H9 (cell line): ENCODE results near the gene NFKB1. TPM values are rescaled to one million over a fixed set of nuclear protein-coding genes. Genes with fewer than 3 reads are reported as not detected.

ENCODE experiments used
- DNase-seq: peaks from one replicate; pipeline ENCODE4 v3.0.0-alpha.2; 2017
- H2AFZ ChIP-seq: one replicate; pipeline ENCODE4 v1.6.1; 2013; ENCODE audit warnings: mild to moderate bottlenecking, low read length, control low read depth, moderate library complexity
- H2AK5ac ChIP-seq: 2 replicates; pipeline ENCODE4 v1.6.1; 2013; ENCODE audit warnings: low read length, control low read depth, mixed read lengths; ENCODE audit not compliant: insufficient read length
- H2BK120ac ChIP-seq: one replicate; pipeline ENCODE4 v1.6.1; 2013; ENCODE audit warnings: low read depth, mild to moderate bottlenecking, low read length, control low read depth, inconsistent platforms; ENCODE audit not compliant: poor library complexity, severe bottlenecking
- H2BK12ac ChIP-seq: 2 replicates; pipeline ENCODE4 v1.6.1; 2013; ENCODE audit warnings: low read length, control low read depth, mixed read lengths, low read depth; ENCODE audit not compliant: insufficient read length
- H2BK15ac ChIP-seq: 2 replicates; pipeline ENCODE4 v1.6.1; 2013; ENCODE audit warnings: low read depth, low read length, control low read depth
- H2BK20ac ChIP-seq: one replicate; pipeline ENCODE4 v1.6.1; 2013; ENCODE audit warnings: low read depth, mild to moderate bottlenecking, low read length, control low read depth, inconsistent platforms; ENCODE audit not compliant: poor library complexity, severe bottlenecking
- H2BK5ac ChIP-seq: 2 replicates; pipeline ENCODE4 v1.6.1; 2013; ENCODE audit warnings: low read length, control low read depth, mixed read lengths; ENCODE audit not compliant: insufficient read length
- H3K14ac ChIP-seq: 2 replicates; pipeline ENCODE4 v1.6.1; 2013; ENCODE audit warnings: low read length, control low read depth; ENCODE audit not compliant: insufficient read depth
- H3K18ac ChIP-seq: 2 replicates; pipeline ENCODE4 v1.6.1; 2013; ENCODE audit warnings: low read depth, mild to moderate bottlenecking, mixed read lengths, low read length, control low read depth; ENCODE audit not compliant: insufficient read length
- H3K23ac ChIP-seq: 2 replicates; pipeline ENCODE4 v1.6.1; 2013; ENCODE audit warnings: low read length, control low read depth, mixed read lengths, low read depth; ENCODE audit not compliant: insufficient read length
- H3K23me2 ChIP-seq: 2 replicates; pipeline ENCODE4 v1.6.1; 2013; ENCODE audit warnings: low read depth, mild to moderate bottlenecking, mixed read lengths, low read length, control low read depth; ENCODE audit not compliant: insufficient read length, poor library complexity, severe bottlenecking
- H3K27ac ChIP-seq: 2 replicates; pipeline ENCODE4 v1.5.1; 2013; ENCODE audit warnings: low read length, control low read depth, mixed read lengths, low read depth; ENCODE audit not compliant: insufficient read length
- H3K27me3 ChIP-seq: 2 replicates; pipeline ENCODE4 v1.6.1; 2013; ENCODE audit warnings: low read length, control low read depth, inconsistent platforms; ENCODE audit not compliant: insufficient read depth
- H3K4ac ChIP-seq: 2 replicates; pipeline ENCODE4 v1.6.1; 2013; ENCODE audit warnings: low read depth, mild to moderate bottlenecking, control low read depth, inconsistent platforms, low read length, moderate library complexity
- H3K4me1 ChIP-seq: 2 replicates; pipeline ENCODE4 v1.6.1; 2013; ENCODE audit warnings: low read length, control low read depth, inconsistent platforms; ENCODE audit not compliant: insufficient read depth
- H3K4me2 ChIP-seq: 2 replicates; pipeline ENCODE4 v1.6.1; 2013; ENCODE audit warnings: low read length, control low read depth, mixed read lengths; ENCODE audit not compliant: insufficient read length, insufficient read depth
- H3K56ac ChIP-seq: 2 replicates; pipeline ENCODE4 v1.6.1; 2013; ENCODE audit warnings: low read depth, mild to moderate bottlenecking, mixed read lengths, low read length, control low read depth; ENCODE audit not compliant: insufficient read length
- H3K79me1 ChIP-seq: 2 replicates; pipeline ENCODE4 v1.6.1; 2013; ENCODE audit warnings: low read depth, mild to moderate bottlenecking, moderate library complexity, low read length, control low read depth, inconsistent platforms; ENCODE audit not compliant: insufficient read depth, poor library complexity, severe bottlenecking
- H3K79me2 ChIP-seq: 2 replicates; pipeline ENCODE4 v1.6.1; 2013; ENCODE audit warnings: low read length, control low read depth, inconsistent platforms; ENCODE audit not compliant: insufficient read depth
- H3K9ac ChIP-seq: 2 replicates; pipeline ENCODE4 v1.6.1; 2013; ENCODE audit warnings: low read length, control low read depth, mixed read lengths; ENCODE audit not compliant: insufficient read length; ENCODE audit errors: extremely low read depth
- H3K9me3 ChIP-seq: one replicate; pipeline ENCODE4 v1.6.1; 2013; ENCODE audit warnings: low read depth, low read length, inconsistent platforms; ENCODE audit not compliant: control insufficient read depth
- H3T11ph ChIP-seq: one replicate; pipeline ENCODE4 v1.6.1; 2013; ENCODE audit warnings: mild to moderate bottlenecking, low read length, control low read depth, inconsistent platforms
- H4K20me1 ChIP-seq: one replicate; pipeline ENCODE4 v1.6.1; 2013; ENCODE audit not compliant: control insufficient read depth, insufficient read length, insufficient read depth
- H4K5ac ChIP-seq: 2 replicates; pipeline ENCODE4 v1.6.1; 2013; ENCODE audit warnings: low read depth, mild to moderate bottlenecking, mixed read lengths, low read length, control low read depth; ENCODE audit not compliant: insufficient read length
- H4K8ac ChIP-seq: replicated peaks from 2 replicates; pipeline ENCODE4 v1.6.1; 2013; ENCODE audit warnings: low read length, control low read depth, mixed read lengths, low read depth; ENCODE audit not compliant: insufficient read length
- H4K91ac ChIP-seq: 2 replicates; pipeline ENCODE4 v1.6.1; 2013; ENCODE audit warnings: low read depth, mild to moderate bottlenecking, moderate library complexity, mixed read lengths, low read length, control low read depth; ENCODE audit not compliant: insufficient read length
- H3K27ac Mint-ChIP-seq, 3 experiments: 2 replicates in 2 of 3; 3 replicates in 1 of 3; pipeline ENCODE4 v1.8.0; 2020 to 2021; ENCODE audit warnings: mixed read lengths in 3 of 3, mild to moderate bottlenecking in 1 of 3, moderate library complexity in 1 of 3
- H3K27me3 Mint-ChIP-seq: 2 replicates; pipeline ENCODE4 v1.8.0; 2021; ENCODE audit warnings: low read depth, mild to moderate bottlenecking, moderate library complexity, mixed read lengths
- H3K36me3 Mint-ChIP-seq, 3 experiments: 2 replicates in 2 of 3; 3 replicates in 1 of 3; pipeline ENCODE4 v1.8.0; 2020 to 2021; ENCODE audit warnings: low read depth in 3 of 3, mixed read lengths in 3 of 3; ENCODE audit not compliant: insufficient read depth in 1 of 3
- H3K4me1 Mint-ChIP-seq, 2 experiments: 2 replicates each; pipeline ENCODE4 v1.8.0; 2020; ENCODE audit warnings: mixed read lengths in 2 of 2
- H3K4me3 Mint-ChIP-seq, 2 experiments: 2 replicates in 1 of 2; 3 replicates in 1 of 2; pipeline ENCODE4 v1.8.0; 2020 to 2021; ENCODE audit warnings: mild to moderate bottlenecking in 2 of 2, mixed read lengths in 2 of 2, moderate library complexity in 1 of 2
- H3K9me3 Mint-ChIP-seq, 2 experiments: 2 replicates in 1 of 2; 3 replicates in 1 of 2; pipeline ENCODE4 v1.8.0; 2020; ENCODE audit warnings: mild to moderate bottlenecking in 2 of 2, mixed read lengths in 2 of 2, moderate library complexity in 1 of 2
- CTCF ChIP-seq: fragments of 200-600 bp; sonication (generic); conservative IDR thresholded peaks from 3 replicates; pipeline ENCODE4 v1.8.0; 2021; ENCODE audit warnings: antibody characterized with exemption, mild to moderate bottlenecking
- WGBS: extraction: QIAGEN DNeasy Blood & Tissue Kit; methylation state at CpG from one replicate; pipeline ENCODE4 v1.1.7; 2013; ENCODE audit warnings: missing lambda C conversion rate, low lambda C conversion rate, mixed read lengths; ENCODE audit not compliant: insufficient read length; ENCODE audit errors: extremely low coverage; 5-methylcytosine and 5-hydroxymethylcytosine counted together
- total RNA-seq: library from RNA; stranded (reverse); gene quantifications from 2 replicates; pipeline ENCODE4 v1.2.1, GENCODE V29; 2021

The NFKB1 gene
- total RNA-seq, 1 experiment from 2014 or later = 5.7 TPM

DNA sequence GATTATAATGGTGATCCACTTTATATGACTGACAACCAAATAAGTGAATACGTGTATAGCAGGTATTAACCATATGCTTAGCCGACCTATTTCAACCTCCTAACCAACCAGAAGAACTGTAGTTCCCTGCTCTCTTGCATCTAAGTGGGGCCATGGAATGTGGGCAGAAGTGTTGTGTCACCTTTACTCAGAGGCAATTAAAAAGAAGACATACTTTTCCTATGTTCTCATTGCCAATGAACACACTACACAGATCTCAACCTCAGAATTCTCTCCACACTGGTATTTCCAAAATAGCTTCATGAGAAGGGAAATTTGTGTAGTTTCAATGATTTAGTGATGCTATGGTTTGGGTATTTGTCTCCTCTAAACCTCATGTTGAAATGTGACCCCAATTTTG is 3.2 kb upstream of the NFKB1 start:
- Histone ChIP-seq H3K18ac (no peak overlapping the region), H3K4me1 (0 out of 2 replicates have a peak, but pooled peaks cover 3% of the 10 kb centered on the region), H3K79me1 (no peaks in the 10 kb centered on the region), H3K4ac (no peak overlapping the region), H2AK5ac (no peak overlapping the region), H3K4me2 (no peak overlapping the region), H4K20me1 (no peaks in the 10 kb centered on the region), H2AFZ (no peak overlapping the region), H3K9me3 (no peaks in the 10 kb centered on the region), H2BK5ac (no peak overlapping the region), H4K5ac (no peak overlapping the region), H3K56ac (no peak overlapping the region), H2BK15ac (no peak overlapping the region), H3K27me3 (no peaks in the 10 kb centered on the region; the same call in 1 of the 2 replicates), H3K23me2 (peaks cover 5% of the 10 kb centered on the region), H3K27ac (no peak overlapping the region), H4K8ac (no peak overlapping the region), H2BK20ac (no peak overlapping the region), H2BK120ac (no peak overlapping the region), H3K14ac (no peak overlapping the region), H4K91ac (no peak overlapping the region), H3T11ph (no peak overlapping the region), H3K23ac (no peak overlapping the region), H3K79me2 (no peaks in the 10 kb centered on the region), H2BK12ac (no peak overlapping the region), H3K9ac (no peak overlapping the region)
- Mint-ChIP-seq H3K9me3 (no peaks in the 10 kb centered on the region; a peak in 1 of 5 replicates), H3K27me3 (peaks cover 13% of the 10 kb centered on the region), H3K4me3 (no peak overlapping the region), H3K36me3 (no peaks in the 10 kb centered on the region), H3K4me1 (peaks cover 13% of the 10 kb centered on the region in 2 experiments), H3K27ac (no peak overlapping the region)
- TF ChIP-seq CTCF = no peak
- DNase-seq = no peak
- WGBS = no CpG with 5 or more reads among the region's 2 CpGs
